PC-3 (cell line): ENCODE data around the gene PPTC7. TPM values are rescaled to one million over a fixed set of nuclear protein-coding genes. Genes with fewer than 3 reads are reported as not detected.
"Not testable (repeated sequence)": the region's sequence is repeated elsewhere in the genome, so short reads cannot be mapped to it uniquely, and the experiment has no call there.

Source experiments
- ATAC-seq: fragments of 200-7000 bp; cut with Tn5 transposase; 2 replicates; pipeline ENCODE4 v1.9.1; 2020; ENCODE audit warnings: mild to moderate bottlenecking, moderate library complexity
- BruUV-seq: library from RNA; stranded (reverse); fragments of 400-500 nt; replicated peaks from 2 replicates; lab custom pipeline; 2021; lab: Mats Ljungman, UMichigan
- CTCF ChIA-PET: fragments of 300-600 bp; sonication (Branson Sonifier 250); formaldehyde crosslinking; loops from one replicate; lab custom pipeline; 2022; ENCODE audit warnings: antibody characterized with exemption; lab: Charles Lee
- POLR2A ChIA-PET: fragments of 300-600 bp; sonication (Branson Sonifier 250); formaldehyde crosslinking; loops from one replicate; lab custom pipeline; 2022; ENCODE audit warnings: antibody characterized with exemption; ENCODE audit not compliant: unreplicated experiment; lab: Charles Lee
- DNase-seq: peaks from one replicate; pipeline ENCODE4 v3.0.0-alpha.2; 2015
- H2AFZ ChIP-seq: fragments of 300-600 bp; sonication (generic); 2 replicates; pipeline ENCODE4 v1.6.0; 2016; ENCODE audit warnings: antibody characterized with exemption, low read length
- H3F3A ChIP-seq: fragments of 300-600 bp; sonication (generic); one replicate; pipeline ENCODE4 v1.6.0; 2017; ENCODE audit warnings: antibody characterized with exemption, low read length, control low read depth, mild to moderate bottlenecking; ENCODE audit not compliant: unreplicated experiment
- H3K27ac ChIP-seq: fragments of 300-600 bp; sonication (generic); 2 replicates; pipeline ENCODE4 v1.5.1; 2016; ENCODE audit warnings: mild to moderate bottlenecking, low read length
- H3K27me3 ChIP-seq: fragments of 300-600 bp; sonication (generic); 2 replicates; pipeline ENCODE4 v1.6.1; 2016; ENCODE audit warnings: low read length, mixed read lengths
- H3K36me3 ChIP-seq: fragments of 300-600 bp; sonication (generic); 2 replicates; pipeline ENCODE4 v1.6.1; 2016; ENCODE audit warnings: low read depth, mixed run types, low read length, mixed read lengths
- H3K4me1 ChIP-seq: fragments of 300-600 bp; sonication (generic); 2 replicates; pipeline ENCODE4 v1.5.1; 2016; ENCODE audit warnings: low read length; ENCODE audit not compliant: insufficient read depth
- H3K4me2 ChIP-seq: fragments of 300-600 bp; sonication (generic); 2 replicates; pipeline ENCODE4 v1.6.0; 2016; ENCODE audit warnings: low read length
- H3K4me3 ChIP-seq: fragments of 300-600 bp; sonication (generic); 2 replicates; pipeline ENCODE4 v1.5.1; 2016; ENCODE audit warnings: mild to moderate bottlenecking, low read length, mixed read lengths
- H3K79me2 ChIP-seq: fragments of 300-600 bp; sonication (generic); 2 replicates; pipeline ENCODE4 v1.6.1; 2017; ENCODE audit warnings: low read length, mixed read lengths
- H3K9ac ChIP-seq: fragments of 300-600 bp; sonication (generic); 2 replicates; pipeline ENCODE4 v1.6.0; 2016; ENCODE audit warnings: mild to moderate bottlenecking, low read length
- H3K9me2 ChIP-seq: fragments of 300-600 bp; sonication (generic); replicated peaks from 2 replicates; pipeline ENCODE4 v1.6.1; 2016; ENCODE audit warnings: mixed run types, low read length, mixed read lengths
- H3K9me3 ChIP-seq: fragments of 300-600 bp; sonication (generic); 2 replicates; pipeline ENCODE4 v1.6.1; 2016; ENCODE audit warnings: low read length, mixed read lengths
- H4K20me1 ChIP-seq: fragments of 300-600 bp; sonication (generic); 2 replicates; pipeline ENCODE4 v1.6.1; 2016; ENCODE audit warnings: low read length, mixed read lengths
- EZH2 ChIP-seq: fragments of 300-600 bp; sonication (generic); IDR thresholded peaks from one replicate; pipeline ENCODE4 v1.6.1; 2017; ENCODE audit warnings: antibody characterized with exemption, mild to moderate bottlenecking, low read length; ENCODE audit not compliant: unreplicated experiment
- EZH2phosphoT487 ChIP-seq: fragments of 300-600 bp; sonication (generic); IDR thresholded peaks from 2 replicates; pipeline ENCODE4 v1.6.1; 2018; ENCODE audit warnings: mild to moderate bottlenecking, antibody characterized with exemption, low read length, borderline replicate concordance
- intact Hi-C: fragments of 100-400 bp; cut with micrococcal nuclease; formaldehyde crosslinking; loops from 2 replicates; pipeline ENCODE4 v1.9.0; 2023
- total RNA-seq: library from RNA; depleted of rRNA; stranded (reverse); fragments of >200 nt; gene quantifications from 2 replicates; pipeline ENCODE4 v1.2.3, GENCODE V29; 2014
- TF ChIP-seq, protein P1 (sequence below): fragments of 300-600 bp; sonication (generic); conservative IDR thresholded peaks from 2 replicates; pipeline ENCODE4 v1.5.1; 2017; ENCODE audit warnings: antibody characterized with exemption, low read depth, mild to moderate bottlenecking, low read length

The PPTC7 gene
- total RNA-seq, 1 experiment from 2014 or later = 9.0 TPM

DNA sequence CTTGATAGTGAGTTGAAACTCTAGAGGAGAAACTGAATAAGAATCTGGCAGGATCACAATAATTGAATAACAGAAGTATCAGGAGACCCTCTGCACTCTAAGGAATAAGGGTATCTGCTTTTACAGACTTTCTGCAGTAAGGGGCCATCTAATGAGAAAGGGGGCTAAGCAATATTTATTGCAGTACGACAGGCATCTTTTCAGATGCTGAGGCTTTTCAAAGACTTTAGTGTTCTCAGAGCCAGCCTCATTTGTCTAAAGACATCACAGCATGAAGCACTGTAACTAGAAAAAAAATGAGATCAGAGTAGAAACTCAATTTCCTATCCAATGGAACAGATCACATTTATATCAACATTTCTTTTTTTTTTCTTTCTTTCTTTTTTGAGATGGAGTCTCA lies 22.2 kb downstream of the PPTC7 start:
- no peak overlapping the region for H3K4me2 ChIP-seq
- H3K79me2 ChIP-seq = peaks cover 97% of the 10 kb centered on the region
- peaks cover 32% of the 10 kb centered on the region for H4K20me1 ChIP-seq
- DNase-seq (no peak), ATAC-seq (no peak)
- CTCF ChIA-PET = no interaction called here
- intact Hi-C loops = no loop called here
- no peaks in the 10 kb centered on the region for H3K36me3 ChIP-seq
- POLR2A ChIA-PET = no interaction called here
- no peak overlapping the region for H3K4me3 ChIP-seq
- H3K27me3 ChIP-seq = no peaks in the 10 kb centered on the region
- no peak overlapping the region for H3K27ac ChIP-seq
- no peak overlapping the region for H3K9ac ChIP-seq
- H3K4me1 ChIP-seq = peaks cover 39% of the 10 kb centered on the region
- no TSS peak for BruUV-seq
- no peaks in the 10 kb centered on the region for H3K9me3 ChIP-seq
- H3F3A ChIP-seq = peaks cover 9% of the 10 kb centered on the region
- TF ChIP-seq, protein P1, sequence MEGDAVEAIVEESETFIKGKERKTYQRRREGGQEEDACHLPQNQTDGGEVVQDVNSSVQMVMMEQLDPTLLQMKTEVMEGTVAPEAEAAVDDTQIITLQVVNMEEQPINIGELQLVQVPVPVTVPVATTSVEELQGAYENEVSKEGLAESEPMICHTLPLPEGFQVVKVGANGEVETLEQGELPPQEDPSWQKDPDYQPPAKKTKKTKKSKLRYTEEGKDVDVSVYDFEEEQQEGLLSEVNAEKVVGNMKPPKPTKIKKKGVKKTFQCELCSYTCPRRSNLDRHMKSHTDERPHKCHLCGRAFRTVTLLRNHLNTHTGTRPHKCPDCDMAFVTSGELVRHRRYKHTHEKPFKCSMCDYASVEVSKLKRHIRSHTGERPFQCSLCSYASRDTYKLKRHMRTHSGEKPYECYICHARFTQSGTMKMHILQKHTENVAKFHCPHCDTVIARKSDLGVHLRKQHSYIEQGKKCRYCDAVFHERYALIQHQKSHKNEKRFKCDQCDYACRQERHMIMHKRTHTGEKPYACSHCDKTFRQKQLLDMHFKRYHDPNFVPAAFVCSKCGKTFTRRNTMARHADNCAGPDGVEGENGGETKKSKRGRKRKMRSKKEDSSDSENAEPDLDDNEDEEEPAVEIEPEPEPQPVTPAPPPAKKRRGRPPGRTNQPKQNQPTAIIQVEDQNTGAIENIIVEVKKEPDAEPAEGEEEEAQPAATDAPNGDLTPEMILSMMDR = no peak
- no peak for TF ChIP-seq EZH2
- no peak for TF ChIP-seq EZH2phosphoT487
- H2AFZ ChIP-seq = no peak overlapping the region
- H3K9me2 ChIP-seq = no peaks in the 10 kb centered on the region

- Histone ChIP-seq H3K27me3 (no peaks in the 10 kb centered on the region), H2AFZ (no peak overlapping the region), H3K9me2 (no peaks in the 10 kb centered on the region), H3K79me2 (peaks cover 100% of the 10 kb centered on the region), H3K27ac (no peak overlapping the region), H3F3A (peaks cover 1% of the 10 kb centered on the region), H3K4me1 (peaks cover 38% of the 10 kb centered on the region), H3K4me2 (no peak overlapping the region), H3K9me3 (no peaks in the 10 kb centered on the region), H3K4me3 (no peak overlapping the region), H3K9ac (no peak overlapping the region), H3K36me3 (no peaks in the 10 kb centered on the region), H4K20me1 (peaks cover 34% of the 10 kb centered on the region)
- intact Hi-C loops = no loop called here
- ChIA-PET CTCF (no interaction called here), POLR2A (interaction anchor here (0.5 kb wide), 1 partner anchor 41 kb away, joined by 3 read pairs; no protein-coding TSS in a partner anchor)
- no TSS peak for BruUV-seq
- ATAC-seq = no peak
- TF ChIP-seq, protein P1 = no peak
- TF ChIP-seq EZH2 (no peak), EZH2phosphoT487 (no peak)
- no peak for DNase-seq
These were observed 23.1 kb downstream of the PPTC7 start for GRCh38 chr12:110560048-110560447.

GRCh38 chr12:110558945-110559344 lies 24.2 kb downstream of the PPTC7 start:
- H3K9ac ChIP-seq, DNase-seq, H3K27me3 ChIP-seq, BruUV-seq, H3K4me2 ChIP-seq, ATAC-seq, H3K27ac ChIP-seq, H3K9me2 ChIP-seq, H3K36me3 ChIP-seq, H3F3A ChIP-seq, H3K9me3 ChIP-seq, H3K4me3 ChIP-seq, POLR2A ChIA-PET, intact Hi-C loops, CTCF ChIA-PET, H2AFZ ChIP-seq: not testable (repeated sequence)
- Histone ChIP-seq H4K20me1 (peaks cover 34% of the 10 kb centered on the region), H3K4me1 (peaks cover 28% of the 10 kb centered on the region), H3K79me2 (peaks cover 100% of the 10 kb centered on the region)
